ENCODE data around the gene EIF3M. TPM values are rescaled to one million over a fixed set of nuclear protein-coding genes. Genes with fewer than 3 reads are reported as not detected.

Gene EIF3M
- total and polyA plus RNA-seq, 2 donors (not counting 3 experiments of a cell fraction or from before 2014, with no cell fraction given), result 229 to 243 TPM

GRCh38 chr11:32584921-32585320 is 1.3 kb downstream of the EIF3M start:
- no TSS peak for BruUV-seq (replicated peaks)
- no peaks in the 10 kb centered on the region for H3K9me3 ChIP-seq (replicated peaks; ENCODE audit: control insufficient read depth, insufficient read depth, low read length)
- H3K36me3 ChIP-seq (ENCODE audit: control insufficient read depth in 2 of 2, extremely low read depth in 1 of 2, insufficient read depth in 2 of 2, low read length in 2 of 2), result peaks cover 2 to 11% of the 10 kb centered on the region in 2 experiments
- peak overlapping the region; percentile 93 for H3K4me2 ChIP-seq (ENCODE audit: insufficient read depth, low read length)
- peak; percentile 24 for DNase-seq (ENCODE audit: low read depth, low spot score)
- no peaks in the 10 kb centered on the region for H3K27me3 ChIP-seq (ENCODE audit: control insufficient read depth in 2 of 2, insufficient read depth in 2 of 2, low read length in 2 of 2)
- H3K9me1 ChIP-seq (replicated peaks; ENCODE audit: control insufficient read depth, extremely low read depth, insufficient read depth, low read length), result no peaks in the 10 kb centered on the region
- POLR2A ChIA-PET, result no interaction called here
- dilution Hi-C loops (cut with MboI; ENCODE audit: extremely low pct_ligation_motif_present, low sequenced_read_pairs) (no loop called here), intact Hi-C loops (cut with micrococcal nuclease) (loop anchor here (5.0 kb wide), 2 partner anchors 207 to 307 kb away; partner anchors contain the start of genes CCDC73 and QSER1)
- H2AFZ ChIP-seq (ENCODE audit: low read depth, low read length), result no peak overlapping the region
- no peak for TF ChIP-seq JUN (IDR thresholded peaks at IDR 0.05; ENCODE audit: borderline replicate concordance, insufficient read depth, insufficient read length, low read depth)
- TF ChIP-seq FOS (IDR thresholded peaks at IDR 0.05; ENCODE audit: borderline replicate concordance, insufficient read depth, low read length), result no peak
- TF ChIP-seq POLR2A (IDR thresholded peaks at IDR 0.05; ENCODE audit: low read depth, low read length), result no peak
- no peak for TF ChIP-seq MYC (IDR thresholded peaks at IDR 0.05; ENCODE audit: low read depth, low read length)
- TF ChIP-seq CTCF (IDR thresholded peaks at IDR 0.05; ENCODE audit: extremely low read depth in 1 of 2, insufficient read depth in 1 of 2, low read depth in 1 of 2, low read length in 2 of 2), result no peak
- TF ChIP-seq GATA2 (IDR thresholded peaks at IDR 0.05; ENCODE audit: insufficient read depth, insufficient read length, low read depth, low read length), result no peak
- TF ChIP-seq MAX (IDR thresholded peaks at IDR 0.05; ENCODE audit: insufficient read depth, insufficient read length), result no peak
- TF ChIP-seq EZH2 (IDR thresholded peaks at IDR 0.05; ENCODE audit: borderline replicate concordance, low read depth, low read length, severe bottlenecking), result no peak
- no peak for TF ChIP-seq POLR2AphosphoS5 (IDR thresholded peaks at IDR 0.05; ENCODE audit: insufficient read depth, low read depth, low read length)
- CTCF ChIA-PET, result no interaction called here
- H3K4me3 ChIP-seq (replicated peaks in 1 of 3; ENCODE audit: insufficient read depth in 1 of 3, low read depth in 1 of 3, low read length in 3 of 3), result peak overlapping the region; percentile 85 to 98 (median 91)
- H4K20me1 ChIP-seq (replicated peaks; ENCODE audit: control insufficient read depth, extremely low read depth, insufficient read depth, low read length), result peaks cover 6% of the 10 kb centered on the region
- FAIRE-seq, result no peak
- peak overlapping the region; percentile 94 for H3K9ac ChIP-seq (replicated peaks; ENCODE audit: extremely low read depth, insufficient read depth, low read length)
- H3K79me2 ChIP-seq (ENCODE audit: control insufficient read depth, insufficient read depth, low read length), result peaks cover 54% of the 10 kb centered on the region
- peaks cover 20% of the 10 kb centered on the region for H3K4me1 ChIP-seq (ENCODE audit: control insufficient read depth, extremely low read depth, insufficient read depth, low read length)
- H3K27ac ChIP-seq (ENCODE audit: insufficient read depth, low read depth, low read length), result peak overlapping the region; percentile 59

Measured in endothelial cell of umbilical vein (primary cell).